Choroid plexus epithelial cell (primary cell): ENCODE data around the gene ZFC3H1.

ENCODE experiments used
- DNase-seq: peaks from one replicate; pipeline ENCODE4 v3.0.0-alpha.2; 2010; ENCODE audit warnings: low read depth
- H3K4me3 ChIP-seq: 2 replicates; pipeline ENCODE4 v1.5.1; 2011; ENCODE audit warnings: low read depth, mild to moderate bottlenecking, control low read depth, low read length, moderate library complexity
- TF ChIP-seq, protein P1 (sequence below): conservative IDR thresholded peaks from 2 replicates; pipeline ENCODE4 v1.5.1; 2011; ENCODE audit warnings: low read depth, mild to moderate bottlenecking, control low read depth, inconsistent platforms, low read length, moderate library complexity

ZFC3H1 gene

DNA sequence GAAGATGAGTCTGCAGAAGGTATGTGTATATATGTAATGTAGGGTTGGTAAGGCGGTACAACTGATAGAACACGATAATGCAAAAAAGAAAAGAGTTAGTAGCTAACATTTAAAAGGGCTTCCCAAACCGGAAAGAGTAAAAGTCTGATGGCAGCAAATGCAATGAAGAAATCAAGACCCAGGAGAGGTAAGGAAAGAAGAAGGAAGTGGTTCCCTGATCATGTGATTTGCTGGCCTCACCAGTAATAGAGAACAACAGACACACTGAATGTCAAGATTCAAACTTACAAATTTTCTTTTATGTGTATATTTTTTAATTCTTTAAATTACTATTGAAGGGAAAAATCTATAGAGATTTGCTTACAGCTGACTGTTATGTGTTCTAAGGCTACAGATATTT, 18.4 kb downstream of the ZFC3H1 start:
- TF ChIP-seq, protein P1, sequence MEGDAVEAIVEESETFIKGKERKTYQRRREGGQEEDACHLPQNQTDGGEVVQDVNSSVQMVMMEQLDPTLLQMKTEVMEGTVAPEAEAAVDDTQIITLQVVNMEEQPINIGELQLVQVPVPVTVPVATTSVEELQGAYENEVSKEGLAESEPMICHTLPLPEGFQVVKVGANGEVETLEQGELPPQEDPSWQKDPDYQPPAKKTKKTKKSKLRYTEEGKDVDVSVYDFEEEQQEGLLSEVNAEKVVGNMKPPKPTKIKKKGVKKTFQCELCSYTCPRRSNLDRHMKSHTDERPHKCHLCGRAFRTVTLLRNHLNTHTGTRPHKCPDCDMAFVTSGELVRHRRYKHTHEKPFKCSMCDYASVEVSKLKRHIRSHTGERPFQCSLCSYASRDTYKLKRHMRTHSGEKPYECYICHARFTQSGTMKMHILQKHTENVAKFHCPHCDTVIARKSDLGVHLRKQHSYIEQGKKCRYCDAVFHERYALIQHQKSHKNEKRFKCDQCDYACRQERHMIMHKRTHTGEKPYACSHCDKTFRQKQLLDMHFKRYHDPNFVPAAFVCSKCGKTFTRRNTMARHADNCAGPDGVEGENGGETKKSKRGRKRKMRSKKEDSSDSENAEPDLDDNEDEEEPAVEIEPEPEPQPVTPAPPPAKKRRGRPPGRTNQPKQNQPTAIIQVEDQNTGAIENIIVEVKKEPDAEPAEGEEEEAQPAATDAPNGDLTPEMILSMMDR, result no peak
- DNase-seq, result no peak
- H3K4me3 ChIP-seq, result no peak overlapping the region

DNA sequence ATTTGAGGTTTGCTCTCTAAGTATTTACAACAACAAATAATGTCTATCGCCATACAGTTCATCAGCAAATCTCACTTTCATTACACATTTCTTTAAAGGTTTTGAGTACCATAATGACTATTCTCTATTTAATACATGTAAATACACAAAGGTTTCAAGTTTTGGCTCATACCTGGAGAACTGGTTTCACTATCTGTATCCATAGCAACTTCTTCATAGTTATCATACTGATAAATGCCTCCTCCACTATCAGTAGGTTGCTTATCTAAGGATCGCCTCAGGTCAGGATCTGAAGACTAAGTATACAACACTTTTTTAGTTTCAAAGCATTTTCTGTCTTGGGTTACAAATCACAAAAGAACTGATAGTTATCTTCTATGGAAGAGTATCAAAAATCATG, 21.4 kb downstream of the ZFC3H1 start:
- no peak for DNase-seq
- H3K4me3 ChIP-seq, result no peak overlapping the region
- TF ChIP-seq, protein P1, result no peak

DNA sequence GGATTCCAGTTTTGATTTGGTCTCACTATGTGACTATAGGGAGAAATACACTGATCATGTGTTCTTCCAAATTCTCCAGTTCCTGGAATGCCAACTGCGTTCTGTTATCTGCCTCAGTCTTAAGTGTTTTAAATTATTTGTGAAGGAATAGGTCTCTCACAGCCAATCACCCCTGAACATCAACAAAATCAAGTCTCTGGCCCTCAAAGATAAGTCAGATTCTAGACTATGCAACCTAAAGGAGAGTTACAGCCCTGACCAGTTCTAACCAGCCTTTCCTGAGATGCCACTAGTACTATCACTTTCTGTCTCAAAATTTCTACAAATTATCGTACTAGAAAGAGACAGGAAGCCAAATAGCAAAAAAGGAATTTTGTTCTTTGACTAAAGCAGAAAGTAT, 22.3 kb downstream of the ZFC3H1 start:
- DNase-seq, result peak; percentile 26
- TF ChIP-seq, protein P1, result no peak
- no peak overlapping the region for H3K4me3 ChIP-seq

DNA sequence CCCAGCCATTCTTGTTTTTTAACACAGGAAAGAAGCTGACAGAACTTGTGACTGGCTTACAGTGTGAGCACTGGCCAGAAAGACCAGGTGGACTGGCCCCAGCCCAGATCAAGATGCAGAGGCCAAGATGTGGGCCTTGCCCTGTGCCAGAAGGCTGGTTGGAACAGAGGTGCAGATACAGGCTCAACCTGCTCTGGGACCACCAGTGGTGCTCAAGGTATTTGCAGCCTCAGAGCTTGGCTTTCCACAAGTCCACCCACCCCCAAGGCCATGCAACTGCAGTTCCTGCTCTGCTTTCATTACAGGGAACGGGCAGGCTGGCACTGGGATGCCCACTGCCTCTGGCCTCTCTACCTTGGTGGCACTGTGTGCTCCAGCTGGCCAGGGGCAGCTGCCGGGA, 23.3 kb downstream of the ZFC3H1 start:
- no peak for DNase-seq
- no peak overlapping the region for H3K4me3 ChIP-seq
- TF ChIP-seq, protein P1, result no peak

DNA sequence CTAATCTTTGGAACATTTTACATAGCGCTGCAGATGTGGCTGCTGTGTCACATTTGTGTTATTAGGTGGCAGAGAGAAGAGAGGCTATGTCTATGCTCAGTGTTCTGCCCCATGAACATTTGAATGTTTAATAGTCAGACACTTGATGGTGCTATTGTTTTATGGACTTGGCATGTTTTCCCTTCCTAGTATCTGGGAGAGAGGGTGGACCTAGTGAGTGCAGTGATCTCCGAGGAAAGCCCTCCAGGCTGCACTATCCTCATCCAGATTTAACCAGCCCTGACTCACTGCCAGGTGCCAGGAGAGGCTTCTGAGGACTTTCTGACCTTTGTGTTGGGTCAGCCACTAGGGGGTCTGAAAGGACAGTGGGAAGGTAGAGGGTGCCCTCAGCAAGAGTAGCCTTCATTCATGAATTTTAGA, 24.3 kb downstream of the ZFC3H1 start:
- no peak overlapping the region for H3K4me3 ChIP-seq
- TF ChIP-seq, protein P1, result peak; percentile 21
- DNase-seq, result no peak

DNA sequence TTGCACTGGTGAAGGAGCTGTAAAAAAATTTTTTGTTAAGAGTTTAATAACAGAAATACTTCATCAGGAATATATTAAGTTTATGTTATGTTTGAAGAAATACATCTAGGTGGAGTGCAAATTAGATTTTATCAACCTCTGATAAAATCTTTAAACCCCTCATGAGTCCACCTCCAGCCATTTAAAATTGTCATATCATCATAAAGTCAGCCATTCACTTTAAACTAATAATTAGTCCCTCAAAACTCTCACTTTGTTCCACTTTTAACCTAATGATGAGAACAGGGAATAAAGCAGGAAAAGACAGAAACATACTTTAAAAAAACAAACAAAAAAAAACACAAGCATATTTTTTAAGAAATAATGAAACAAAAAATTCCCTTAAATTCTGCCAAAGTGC, 25.1 kb downstream of the ZFC3H1 start:
- DNase-seq, result no peak
- no peak overlapping the region for H3K4me3 ChIP-seq
- TF ChIP-seq, protein P1, result no peak

DNA sequence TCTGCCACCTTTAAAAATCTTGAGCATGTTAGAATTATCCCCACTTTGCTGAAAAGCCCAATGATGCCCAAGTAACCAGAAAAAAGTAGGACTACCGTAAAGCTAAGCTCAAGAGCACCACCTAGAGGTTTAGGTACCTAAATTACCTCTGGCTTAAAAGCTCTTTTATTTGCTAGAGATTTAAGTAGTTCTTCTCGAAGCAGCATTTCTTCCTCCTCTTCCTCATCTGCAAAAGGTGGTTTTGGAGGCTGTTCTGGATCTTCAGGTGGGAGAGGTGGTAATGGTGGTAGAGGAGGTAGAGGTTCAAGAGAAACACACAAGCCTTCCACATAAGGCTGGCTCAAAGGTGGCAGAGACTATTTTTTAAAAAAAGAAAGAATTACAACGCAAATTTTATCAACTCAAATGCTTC, 26.9 kb downstream of the ZFC3H1 start:
- TF ChIP-seq, protein P1, result peak; percentile 82
- DNase-seq, result peak; percentile 88
- no peak overlapping the region for H3K4me3 ChIP-seq
